Testis (tissue), 3 donors: ENCODE data around the gene HUNK. TPM values are rescaled to one million over a fixed set of nuclear protein-coding genes. Genes with fewer than 3 reads are reported as not detected.

Source experiments
- DNase-seq: peaks from one replicate; pipeline ENCODE4 v3.0.0-alpha.2; 2019
- H3K27ac ChIP-seq, 2 donors: fragments of 200-600 bp; sonication (generic); one replicate each; pipeline ENCODE4 v1.5.1; 2019
- H3K27me3 ChIP-seq: fragments of 200-600 bp; sonication (generic); one replicate; pipeline ENCODE4 v1.5.1; 2019
- H3K36me3 ChIP-seq: fragments of 200-600 bp; sonication (generic); one replicate; pipeline ENCODE4 v1.5.1; 2017; ENCODE audit warnings: low read depth; ENCODE audit errors: missing control alignments
- H3K4me1 ChIP-seq: fragments of 200-600 bp; sonication (generic); one replicate; pipeline ENCODE4 v1.5.1; 2019
- H3K4me3 ChIP-seq, 2 donors: fragments of 200-600 bp; sonication (generic); one replicate each; pipeline ENCODE4 v1.5.1; 2017 to 2019
- H3K9me3 ChIP-seq: fragments of 200-600 bp; sonication (generic); one replicate; pipeline ENCODE4 v1.5.1; 2017
- CTCF ChIP-seq, 3 experiments: fragments of 450-650 bp in 2 of 3; fragments of 200-600 bp in 1 of 3; sonication (generic) in 1 of 3; IDR thresholded peaks; one replicate each; pipeline ENCODE4 v1.5.1; 2016 to 2019; ENCODE audit warnings: antibody characterized with exemption in 3 of 3, mild to moderate bottlenecking in 2 of 3, moderate library complexity in 1 of 3
- POLR2A ChIP-seq: fragments of 450-650 bp; IDR thresholded peaks from one replicate; pipeline ENCODE4 v1.6.1; 2017; ENCODE audit warnings: antibody characterized with exemption, mild to moderate bottlenecking, moderate library complexity
- WGBS, 2 donors: methylation state at CpG; one replicate each; pipeline ENCODE4 v1.1.5; 2018; 5-methylcytosine and 5-hydroxymethylcytosine counted together
- intact Hi-C: fragments of 100-400 bp; cut with DNase I; formaldehyde crosslinking; loops from one replicate; pipeline ENCODE4 v1.15.1; 2023; ENCODE audit warnings: low total_unique reads
- polyA plus RNA-seq: library from polyadenylated mRNA; stranded (reverse); fragments of 350-450 nt; fragmentation: Illumina TruSeq; extraction: RNeasy Lipid Tissue Mini Kit (QIAGEN cat#74804); gene quantifications from one replicate; pipeline ENCODE4 v1.2.3, GENCODE V29; 2014; ENCODE audit warnings: low read depth, low replicate concordance; ENCODE audit not compliant: insufficient read depth
- total RNA-seq, 2 donors: library from RNA; depleted of rRNA; stranded (reverse); fragments of >200 nt; gene quantifications; one replicate each; pipeline ENCODE4 v1.2.3, GENCODE V29; 2016

Gene HUNK
- total and polyA plus RNA-seq, 3 donors from 2014 or later, result 2.1 to 7.6 (median 6.8) TPM

- H3K4me1 ChIP-seq, result no peaks in the 10 kb centered on the region
- 81 to 88% methylated on average over 3 of the region's 3 CpGs for WGBS, 2 donors
- DNase-seq, result no peak
- H3K36me3 ChIP-seq, result no peaks in the 10 kb centered on the region
- no peaks in the 10 kb centered on the region for H3K9me3 ChIP-seq
- H3K27ac ChIP-seq, result no peak overlapping the region
- no peak overlapping the region for H3K4me3 ChIP-seq
- H3K27me3 ChIP-seq, result no peaks in the 10 kb centered on the region
- TF ChIP-seq CTCF (IDR thresholded peaks at IDR 0.05) (no peak), POLR2A (no peak)
- intact Hi-C loops, result no loop called here
These were observed 136.4 kb downstream of the HUNK start for GRCh38 chr21:32009263-32009662.

- Histone ChIP-seq H3K4me1 (peaks cover 9% of the 10 kb centered on the region), H3K36me3 (no peaks in the 10 kb centered on the region), H3K27me3 (no peaks in the 10 kb centered on the region), H3K4me3 (no peak overlapping the region), H3K27ac (no peak overlapping the region), H3K9me3 (no peaks in the 10 kb centered on the region)
- intact Hi-C loops, result no loop called here
- WGBS, 2 donors, result 31 to 34% methylated on average over 7 of the region's 7 CpGs
- DNase-seq, result peak; percentile 41
- TF ChIP-seq POLR2A (no peak), CTCF (IDR thresholded peaks at IDR 0.05) (no peak)
These were observed 142.8 kb downstream of the HUNK start for GRCh38 chr21:32015461-32016139.

- no peak for TF ChIP-seq CTCF (IDR thresholded peaks at IDR 0.05)
- no peak for TF ChIP-seq POLR2A
- Histone ChIP-seq H3K27me3 (no peaks in the 10 kb centered on the region), H3K27ac (no peak overlapping the region), H3K4me1 (peaks cover 9% of the 10 kb centered on the region), H3K4me3 (no peak overlapping the region), H3K36me3 (no peaks in the 10 kb centered on the region), H3K9me3 (no peaks in the 10 kb centered on the region)
- intact Hi-C loops, result no loop called here
- WGBS, 2 donors, result 43 to 59% methylated on average over 3 of the region's 3 CpGs
- peak; percentile 49 for DNase-seq
These were observed 145.6 kb downstream of the HUNK start for GRCh38 chr21:32018381-32018780.

- H3K27me3 ChIP-seq, result no peaks in the 10 kb centered on the region
- no peak overlapping the region for H3K27ac ChIP-seq
- DNase-seq, result no peak
- H3K9me3 ChIP-seq, result no peaks in the 10 kb centered on the region
- TF ChIP-seq CTCF (IDR thresholded peaks at IDR 0.05) (no peak), POLR2A (no peak)
- WGBS, 2 donors, result 60 to 79% methylated on average over 3 to 5 of the region's 5 CpGs
- no peak overlapping the region for H3K4me3 ChIP-seq
- H3K4me1 ChIP-seq, result peaks cover 2% of the 10 kb centered on the region
- intact Hi-C loops, result no loop called here
- no peaks in the 10 kb centered on the region for H3K36me3 ChIP-seq
These were observed 147.7 kb downstream of the HUNK start for GRCh38 chr21:32020564-32020963.

- Histone ChIP-seq H3K36me3 (no peaks in the 10 kb centered on the region), H3K27me3 (no peaks in the 10 kb centered on the region), H3K4me3 (no peak overlapping the region), H3K27ac (no peak overlapping the region), H3K4me1 (no peaks in the 10 kb centered on the region), H3K9me3 (no peaks in the 10 kb centered on the region)
- TF ChIP-seq POLR2A (no peak), CTCF (IDR thresholded peaks at IDR 0.05) (no peak)
- WGBS, 2 donors, result 56 to 59% methylated on average over 11 to 12 of the region's 12 CpGs
- intact Hi-C loops, result no loop called here
- DNase-seq, result peak; percentile 70
These were observed 148.6 kb downstream of the HUNK start for GRCh38 chr21:32021319-32021994.
